GM15510 (cell line): ENCODE results near the gene LDHAL6A.

Experiments
- POLR2A ChIP-seq: IDR thresholded peaks from 3 replicates; pipeline ENCODE4 v1.6.1; 2011; ENCODE audit warnings: borderline replicate concordance; ENCODE audit not compliant: insufficient read length; ENCODE audit errors: extremely low read depth

LDHAL6A gene

GRCh38 chr11:18455686-18456372 is at the start of gene LDHAL6A:
TSS of gene LDHAL6A (plus strand) at chr11:18455856. CDS start at chr11:18456681, 825 bp downstream.
- no peak for TF ChIP-seq POLR2A

GRCh38 chr11:18408558-18409291 is 46.9 kb upstream of the LDHAL6A start:
- TF ChIP-seq POLR2A, result no peak

GRCh38 chr11:18416459-18416858 is 39.2 kb upstream of the LDHAL6A start:
- no peak for TF ChIP-seq POLR2A

GRCh38 chr11:18419040-18419439 is 36.6 kb upstream of the LDHAL6A start:
- TF ChIP-seq POLR2A, result no peak

GRCh38 chr11:18420067-18420466 is 35.6 kb upstream of the LDHAL6A start:
- no peak for TF ChIP-seq POLR2A

- no peak for TF ChIP-seq POLR2A
Observed at GRCh38 chr11:18427240-18427639, 28.4 kb upstream of the LDHAL6A start.

GRCh38 chr11:18429332-18429731 is 26.3 kb upstream of the LDHAL6A start:
- TF ChIP-seq POLR2A, result no peak

GRCh38 chr11:18438691-18439090 is 17.0 kb upstream of the LDHAL6A start:
- no peak for TF ChIP-seq POLR2A

GRCh38 chr11:18449251-18449650 is 6.4 kb upstream of the LDHAL6A start:
- no peak for TF ChIP-seq POLR2A

- TF ChIP-seq POLR2A, result no peak
Observed at GRCh38 chr11:18452927-18453326, 2.7 kb upstream of the LDHAL6A start.

GRCh38 chr11:18457450-18457849 is 1.8 kb downstream of the LDHAL6A start:
- no peak for TF ChIP-seq POLR2A

- no peak for TF ChIP-seq POLR2A
Observed at GRCh38 chr11:18459634-18460033, 4.0 kb downstream of the LDHAL6A start.

- TF ChIP-seq POLR2A, result no peak
Observed at GRCh38 chr11:18461909-18462308, 6.3 kb downstream of the LDHAL6A start.

- no peak for TF ChIP-seq POLR2A
Observed at GRCh38 chr11:18463439-18463838, 7.8 kb downstream of the LDHAL6A start.

GRCh38 chr11:18466402-18466801 is 10.7 kb downstream of the LDHAL6A start:
- TF ChIP-seq POLR2A, result no peak

GRCh38 chr11:18468059-18468458 is 12.4 kb downstream of the LDHAL6A start:
- no peak for TF ChIP-seq POLR2A
